HG02938 (cell line): ENCODE results near the gene GSK3B.
"Not testable (repeated sequence)": the region's sequence is repeated elsewhere in the genome, so short reads cannot be mapped to it uniquely, and the experiment has no call there.

ENCODE experiments used
- ATAC-seq: cut with Tn5 transposase; IDR thresholded peaks from one replicate; pipeline ENCODE4 v1.9.1; 2021; ENCODE audit warnings: mild to moderate bottlenecking, moderate library complexity; ENCODE audit not compliant: unreplicated experiment

GSK3B gene

GRCh38 chr3:120057626-120058025 is 36.6 kb downstream of the GSK3B start:
- peak; percentile 78 for ATAC-seq

DNA sequence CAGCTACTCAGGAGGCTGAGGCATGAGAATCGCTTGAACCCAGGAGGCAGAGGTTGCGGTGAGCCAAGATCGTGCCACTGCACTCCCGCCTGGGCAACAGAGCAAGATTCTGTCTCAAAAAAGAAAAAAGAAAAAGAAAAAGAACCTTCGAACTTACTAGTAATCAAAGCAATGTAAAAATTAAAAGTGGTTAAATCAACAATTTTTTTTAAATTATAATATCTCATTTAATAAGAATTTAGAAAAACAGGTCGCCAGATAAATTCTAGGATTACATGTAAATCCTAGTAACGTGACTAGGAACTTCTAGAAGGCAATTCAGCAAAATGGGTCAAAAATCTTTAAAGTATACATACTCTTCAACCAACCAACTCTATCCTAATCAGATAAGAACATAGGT is 37.2 kb downstream of the GSK3B start:
- ATAC-seq = no peak

DNA sequence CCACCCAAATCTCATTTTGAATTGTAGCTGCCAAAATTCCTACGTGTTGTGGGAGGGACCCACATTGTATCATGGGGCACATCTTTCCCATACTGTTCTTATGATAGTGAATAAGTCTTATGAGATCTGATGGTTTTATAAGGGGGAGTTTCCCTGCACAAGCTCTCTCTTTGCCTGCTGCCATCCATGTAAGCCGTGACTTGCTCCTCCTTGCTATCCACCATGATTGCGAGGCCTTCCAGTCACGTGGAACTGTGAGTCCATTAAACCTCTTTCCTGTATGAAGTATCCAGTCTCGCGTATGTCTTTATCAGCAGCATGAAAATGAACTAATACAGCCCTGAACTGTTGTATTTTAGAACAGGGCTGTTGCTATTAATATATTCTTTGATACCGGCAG is 40.6 kb downstream of the GSK3B start:
- not testable (repeated sequence) for ATAC-seq

GRCh38 chr3:120052677-120053076 is 41.6 kb downstream of the GSK3B start:
- peak; percentile 47 for ATAC-seq

- ATAC-seq = peak; percentile 81
Measured at GRCh38 chr3:120052225-120052624, 42.0 kb downstream of the GSK3B start.

DNA sequence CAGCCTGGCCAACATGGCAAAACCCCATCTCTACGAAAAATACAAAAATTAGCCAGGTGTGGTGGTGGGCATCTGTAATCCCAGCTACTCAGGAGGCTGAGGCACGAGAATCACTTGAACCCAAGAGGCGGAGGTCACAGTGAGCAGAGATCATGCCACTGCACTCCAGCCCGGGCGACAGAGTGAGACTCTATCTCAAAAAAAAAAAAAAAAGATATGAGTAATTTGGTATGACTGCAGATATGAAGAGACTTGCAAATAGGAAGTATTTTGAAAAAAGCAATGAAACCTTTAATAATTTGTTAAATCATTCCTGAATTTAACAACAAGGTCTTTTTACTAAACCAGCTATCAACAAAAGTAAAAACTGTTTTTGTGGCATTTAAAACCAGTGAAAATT is 42.7 kb downstream of the GSK3B start:
- ATAC-seq = not testable (repeated sequence)

DNA sequence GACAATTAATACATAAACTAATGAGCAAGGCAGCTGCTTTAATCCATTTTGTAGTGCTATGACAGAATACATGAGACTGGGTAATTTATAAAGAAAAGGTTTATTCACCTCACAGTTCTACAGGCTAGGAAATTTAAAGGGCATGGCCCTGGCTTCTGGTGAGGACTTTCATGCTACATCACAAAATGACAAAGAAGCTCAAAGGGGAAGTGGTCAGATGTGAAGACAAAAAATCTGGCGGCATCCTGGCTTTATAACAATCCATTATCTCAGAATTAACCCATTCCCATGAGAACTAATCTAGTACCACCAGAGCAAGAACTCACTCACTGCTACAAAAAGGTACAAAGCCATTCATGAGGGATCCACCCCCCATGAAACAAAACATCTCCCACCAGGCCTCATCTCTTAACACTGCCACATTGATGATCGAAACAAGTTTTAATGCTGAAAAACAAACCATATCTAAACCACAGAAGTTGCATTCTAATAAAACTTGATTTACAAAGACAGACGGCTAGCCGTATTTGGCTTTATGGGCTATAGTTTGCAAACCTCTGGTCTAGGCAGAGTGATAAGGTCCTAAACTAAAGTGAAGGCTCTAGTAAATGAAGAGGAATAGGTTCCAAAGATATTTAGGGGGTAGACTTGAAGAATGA is 44.2 kb downstream of the GSK3B start:
- no peak for ATAC-seq

- no peak for ATAC-seq
Measured at GRCh38 chr3:120049072-120049471, 45.2 kb downstream of the GSK3B start.

DNA sequence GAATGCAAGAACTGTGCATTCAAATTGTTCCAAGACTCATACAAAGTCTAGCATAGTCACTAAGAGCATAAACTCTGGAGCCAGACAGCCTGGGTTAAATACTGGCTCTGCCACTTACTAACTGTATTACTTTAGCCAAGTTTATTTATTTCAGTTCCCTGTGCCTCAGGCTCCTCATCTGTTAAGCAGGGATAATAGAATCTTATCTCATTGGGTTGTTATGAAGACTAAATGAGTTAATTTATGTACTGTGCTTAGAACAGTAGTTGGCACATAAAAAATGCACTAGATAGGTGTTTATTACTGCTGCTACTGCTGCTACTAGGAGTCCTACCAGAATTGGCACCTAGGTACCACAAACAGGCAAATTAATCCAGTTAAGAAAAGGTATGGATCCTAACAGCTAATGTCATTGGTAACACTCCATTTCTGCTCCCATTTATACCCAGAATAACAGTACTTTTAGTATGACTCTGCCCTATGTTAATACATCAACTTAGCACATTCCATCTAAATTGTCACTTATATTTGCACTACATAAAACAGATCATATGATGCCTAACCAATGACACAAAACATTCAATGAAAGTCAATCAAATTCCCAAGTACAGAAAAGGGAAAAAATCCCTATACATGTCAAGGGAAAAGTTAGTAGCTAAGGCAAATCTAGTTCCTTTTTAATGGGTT is 45.7 kb downstream of the GSK3B start:
- no peak for ATAC-seq

DNA sequence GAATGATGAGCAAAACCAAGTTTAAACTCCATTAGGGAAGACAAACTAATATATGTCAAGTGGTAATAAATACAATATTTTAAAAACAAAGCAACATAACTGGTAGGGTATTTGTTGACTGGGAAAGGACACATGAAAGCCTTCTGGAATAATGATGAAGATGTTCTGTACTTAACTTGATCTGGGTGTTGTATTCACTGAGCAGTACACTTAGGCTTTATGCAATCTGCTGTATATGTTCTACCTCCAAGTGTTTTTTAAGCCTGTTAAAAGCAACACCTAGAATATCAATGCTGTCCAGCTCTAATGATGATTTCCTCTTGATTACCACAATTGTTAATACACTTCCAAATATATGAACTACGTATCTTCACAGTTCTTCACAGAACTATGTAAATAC is 46.6 kb downstream of the GSK3B start:
- ATAC-seq = no peak

DNA sequence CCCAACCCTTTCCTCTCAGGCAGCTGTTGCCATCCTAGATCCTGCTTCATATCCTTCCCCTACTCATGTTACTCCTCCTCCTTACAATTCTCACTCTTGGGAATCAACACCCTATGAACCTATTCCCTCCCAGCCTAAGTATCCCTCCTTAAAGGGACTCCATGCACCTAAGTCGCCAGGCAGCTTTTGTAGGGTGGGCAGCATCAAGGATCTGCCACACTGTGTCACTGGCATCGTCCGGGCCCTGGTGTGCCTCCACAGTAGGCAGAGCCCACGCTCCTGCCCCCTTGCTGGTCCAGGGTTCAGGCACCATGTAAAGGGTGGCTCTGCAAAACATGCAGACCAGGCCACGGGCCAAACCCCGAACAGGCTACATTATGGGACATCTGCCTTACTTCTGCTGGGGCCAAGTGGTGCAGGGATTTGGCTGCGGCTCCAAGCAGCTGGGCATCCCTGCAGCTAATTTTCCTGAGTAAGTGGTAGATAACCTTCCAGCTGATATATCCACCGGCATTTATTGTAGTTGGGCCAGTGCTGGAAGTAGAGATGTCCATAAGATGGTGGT is 53.4 kb downstream of the GSK3B start:
- ATAC-seq = no peak

DNA sequence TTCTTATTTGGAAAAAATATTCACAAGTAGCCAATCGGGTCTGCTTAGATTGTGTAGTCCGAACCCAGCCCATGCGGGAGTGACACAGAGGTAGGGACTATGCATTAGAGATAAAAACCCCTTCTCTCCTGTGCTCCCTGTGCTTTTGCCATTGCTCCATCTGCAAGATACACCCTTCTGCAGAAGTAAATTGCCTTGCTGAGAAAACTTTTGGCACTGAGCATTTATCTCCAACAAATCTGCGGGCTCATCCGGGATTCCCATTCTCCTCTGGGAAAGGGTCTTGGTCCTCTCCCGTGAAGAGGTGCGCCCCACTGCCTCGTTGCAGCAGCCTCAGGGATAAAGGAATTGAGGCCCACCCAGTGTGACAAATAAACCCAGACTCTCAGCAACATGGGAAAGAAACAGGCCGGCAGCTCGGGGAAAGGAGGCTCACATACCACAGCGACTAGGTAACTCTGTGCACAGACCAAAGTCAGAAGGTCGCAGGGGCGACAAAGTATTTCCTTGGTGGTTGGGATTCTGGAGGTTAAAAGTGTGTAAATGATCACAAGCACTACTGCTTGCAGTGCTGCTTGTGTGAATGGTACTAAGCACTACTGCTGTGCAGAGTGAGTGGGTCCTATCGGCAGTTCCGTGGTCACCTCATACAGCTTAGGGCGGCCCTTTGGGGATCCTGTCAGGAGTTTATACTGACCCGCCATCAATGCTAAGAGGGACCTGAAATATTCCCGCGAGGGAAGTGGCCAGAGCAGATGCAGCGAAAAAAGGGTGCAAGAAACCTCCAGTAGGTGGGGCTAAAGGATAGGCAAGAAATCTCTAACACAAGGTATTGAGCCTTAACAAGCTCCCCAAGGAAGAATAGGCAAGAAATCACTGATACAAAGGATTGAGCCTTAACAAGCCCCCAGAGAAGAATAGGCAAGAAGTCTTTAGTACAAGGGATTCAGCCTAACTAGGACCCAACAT is 54.3 kb downstream of the GSK3B start:
- no peak for ATAC-seq

GRCh38 chr3:120033596-120033995 is 60.7 kb downstream of the GSK3B start:
- no peak for ATAC-seq

DNA sequence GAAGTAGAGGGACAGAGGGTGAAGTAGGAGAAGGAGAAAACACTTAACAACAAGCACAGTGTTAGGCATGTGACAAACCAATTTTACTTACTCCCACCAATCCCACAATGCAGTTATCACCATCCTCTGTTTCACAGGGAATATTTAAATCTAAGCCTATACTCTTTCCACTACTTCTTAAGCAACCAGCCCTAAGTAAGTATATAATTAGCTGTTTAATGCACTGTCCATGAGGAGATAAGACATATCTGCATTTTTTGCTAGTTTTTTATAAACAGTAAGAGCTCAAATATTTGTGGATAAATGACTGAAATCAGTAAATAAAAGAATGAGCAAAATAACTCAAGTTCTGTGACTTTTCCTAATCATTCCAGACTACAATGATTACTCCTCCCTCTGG is 62.7 kb downstream of the GSK3B start:
- ATAC-seq = no peak

- ATAC-seq = no peak
Measured at GRCh38 chr3:120029749-120030148, 64.5 kb downstream of the GSK3B start.

DNA sequence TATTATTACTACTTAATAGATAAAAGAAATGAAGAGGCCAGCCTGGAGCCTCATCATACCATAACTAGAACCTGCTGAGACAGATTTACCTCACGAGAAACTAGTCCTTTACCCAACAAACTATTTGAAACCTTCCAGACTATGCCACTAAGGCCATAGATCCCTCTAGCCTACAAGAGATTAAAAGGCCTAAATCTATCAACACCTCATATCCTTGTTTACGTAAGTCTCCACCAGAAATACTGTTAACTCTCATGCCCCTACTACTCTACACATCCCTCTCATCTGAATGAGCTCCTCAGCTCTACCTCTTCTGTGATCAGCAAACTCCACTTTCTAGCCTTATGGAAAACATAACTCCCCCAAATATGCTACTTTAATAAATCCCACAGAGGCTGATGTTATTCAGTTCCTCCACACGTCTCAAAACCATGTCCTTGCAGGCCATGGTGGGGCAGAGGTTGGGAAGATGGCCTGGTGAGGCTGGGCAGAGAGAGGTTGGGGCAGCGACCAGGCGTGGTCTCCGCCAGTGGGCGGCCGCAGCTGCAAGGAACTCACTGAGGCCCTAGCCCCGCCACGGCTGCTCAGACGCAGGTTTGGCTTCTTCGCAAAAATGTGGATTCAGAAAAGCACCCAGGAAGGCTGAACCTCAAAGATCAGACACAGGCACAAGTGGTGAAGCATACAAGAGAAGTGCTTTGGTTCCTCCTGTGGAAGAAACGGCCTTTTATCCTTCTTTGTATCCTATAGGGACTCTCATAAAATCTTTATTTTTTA is 65.8 kb downstream of the GSK3B start:
- ATAC-seq = no peak

DNA sequence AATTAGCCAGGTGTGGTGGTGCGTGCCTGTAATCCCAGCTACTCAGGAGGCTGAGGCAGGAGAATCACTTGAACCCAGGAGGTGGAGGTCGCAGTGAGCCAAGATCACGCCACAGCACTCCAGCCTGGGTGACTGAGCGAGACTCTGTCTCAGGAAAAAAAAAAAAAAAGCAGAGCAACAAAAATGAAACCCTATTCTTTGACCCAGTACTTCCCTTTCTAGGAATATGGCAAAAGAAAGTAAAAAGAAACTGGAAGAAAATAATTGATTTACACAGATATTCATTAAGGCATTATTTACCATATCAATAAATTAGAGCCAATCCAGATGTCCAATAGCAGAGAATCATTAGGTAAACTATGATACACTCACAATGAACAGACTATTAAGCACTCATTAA is 67.0 kb downstream of the GSK3B start:
- ATAC-seq = no peak

DNA sequence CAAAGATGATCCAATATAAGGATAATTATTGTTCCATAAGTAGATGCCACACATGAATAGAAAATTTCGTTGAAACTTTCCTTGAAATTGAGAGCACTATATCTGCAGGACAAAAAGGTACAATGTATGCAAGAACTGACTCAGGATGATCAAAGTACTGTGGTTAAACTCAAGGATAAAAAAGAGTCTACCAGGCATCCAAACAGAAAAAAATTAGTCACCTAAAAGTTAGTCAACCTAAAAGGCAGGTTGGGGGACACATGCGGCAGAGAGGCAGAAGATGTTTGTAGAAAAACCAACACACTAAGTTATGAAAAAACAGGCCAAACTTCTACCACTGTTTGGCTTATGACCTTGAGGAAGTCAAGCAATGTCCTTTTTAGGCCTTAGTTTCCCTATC is 68.7 kb downstream of the GSK3B start:
- no peak for ATAC-seq

- ATAC-seq = no peak
Measured at GRCh38 chr3:120024103-120024502, 70.1 kb downstream of the GSK3B start.

DNA sequence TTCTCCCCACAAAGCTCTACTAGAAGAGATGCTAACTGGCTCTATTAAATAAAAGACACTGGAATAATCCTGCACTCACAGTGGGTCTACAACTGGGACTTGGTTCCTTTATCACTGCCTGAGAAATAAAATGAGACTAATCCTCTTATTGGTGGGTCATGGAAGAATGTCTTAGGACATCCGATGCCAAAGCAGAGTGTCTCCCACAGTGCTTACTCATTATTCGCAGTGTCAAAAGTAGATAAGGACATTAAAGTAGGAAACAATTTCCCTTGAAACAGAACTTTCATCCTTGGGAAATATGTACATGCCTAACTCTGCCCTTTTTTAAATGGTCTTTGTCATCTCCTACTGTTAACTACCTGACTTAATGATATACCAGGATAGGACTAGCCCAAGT is 71.5 kb downstream of the GSK3B start:
- no peak for ATAC-seq

GRCh38 chr3:120021523-120021922 is 72.7 kb downstream of the GSK3B start:
- no peak for ATAC-seq
